ENCODE results near the gene PRDM16. TPM values are rescaled to one million over a fixed set of nuclear protein-coding genes. Genes with fewer than 3 reads are reported as not detected.

Gene PRDM16
- total RNA-seq, 4 donors from 2014 or later, result 0.19 to 1.6 (median 0.36) TPM

DNA sequence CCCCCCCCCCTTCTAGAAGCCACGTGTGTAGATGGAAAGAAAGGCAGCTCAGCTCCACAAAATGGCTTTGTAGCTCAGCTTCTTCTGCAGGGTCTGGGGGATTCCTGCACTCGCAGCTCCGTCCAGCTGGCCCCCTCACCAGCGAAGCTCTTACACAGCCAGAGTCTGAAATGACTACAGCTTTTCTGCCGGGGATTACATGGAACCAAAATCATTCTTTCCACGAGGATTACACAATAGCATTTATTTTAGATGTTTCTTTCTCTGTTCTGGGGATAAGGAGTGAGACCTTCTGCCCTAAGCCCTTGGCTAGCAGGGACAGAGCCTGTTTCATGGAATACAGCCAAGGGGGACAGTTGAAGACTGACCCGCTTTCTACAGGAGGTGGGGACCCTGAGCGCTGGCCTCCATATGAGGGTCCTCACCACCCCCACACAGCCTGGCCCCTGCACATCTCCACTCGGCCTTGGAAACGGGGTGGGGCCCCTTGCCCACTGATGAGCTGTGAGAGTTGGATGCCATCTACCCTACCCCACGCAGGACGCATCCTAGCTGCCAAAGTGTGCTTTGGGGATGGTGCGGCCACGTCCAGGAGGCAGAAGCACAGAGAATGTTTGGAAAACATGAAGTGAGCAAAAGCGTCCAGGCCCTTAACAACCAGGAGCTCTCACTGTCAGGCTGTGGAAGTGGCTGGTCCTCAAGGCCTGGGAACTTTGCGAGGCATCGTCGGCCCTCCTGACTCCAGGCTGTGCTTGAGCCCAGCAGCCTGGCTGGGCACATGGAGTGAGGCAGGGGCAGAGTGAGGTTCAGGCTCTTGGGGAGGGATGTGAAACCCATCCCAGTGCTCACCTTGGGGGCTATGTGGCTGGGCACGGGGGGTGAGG is 33.2 kb upstream of the PRDM16 start:
- no peak overlapping the region for H3K27ac ChIP-seq
- TF ChIP-seq POLR2AphosphoS5 (IDR thresholded peaks at IDR 0.05) (no peak), POLR2A (IDR thresholded peaks at IDR 0.05) (no peak), EP300 (IDR thresholded peaks at IDR 0.05) (no peak)
- TF ChIP-seq, protein P1, sequence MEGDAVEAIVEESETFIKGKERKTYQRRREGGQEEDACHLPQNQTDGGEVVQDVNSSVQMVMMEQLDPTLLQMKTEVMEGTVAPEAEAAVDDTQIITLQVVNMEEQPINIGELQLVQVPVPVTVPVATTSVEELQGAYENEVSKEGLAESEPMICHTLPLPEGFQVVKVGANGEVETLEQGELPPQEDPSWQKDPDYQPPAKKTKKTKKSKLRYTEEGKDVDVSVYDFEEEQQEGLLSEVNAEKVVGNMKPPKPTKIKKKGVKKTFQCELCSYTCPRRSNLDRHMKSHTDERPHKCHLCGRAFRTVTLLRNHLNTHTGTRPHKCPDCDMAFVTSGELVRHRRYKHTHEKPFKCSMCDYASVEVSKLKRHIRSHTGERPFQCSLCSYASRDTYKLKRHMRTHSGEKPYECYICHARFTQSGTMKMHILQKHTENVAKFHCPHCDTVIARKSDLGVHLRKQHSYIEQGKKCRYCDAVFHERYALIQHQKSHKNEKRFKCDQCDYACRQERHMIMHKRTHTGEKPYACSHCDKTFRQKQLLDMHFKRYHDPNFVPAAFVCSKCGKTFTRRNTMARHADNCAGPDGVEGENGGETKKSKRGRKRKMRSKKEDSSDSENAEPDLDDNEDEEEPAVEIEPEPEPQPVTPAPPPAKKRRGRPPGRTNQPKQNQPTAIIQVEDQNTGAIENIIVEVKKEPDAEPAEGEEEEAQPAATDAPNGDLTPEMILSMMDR (IDR thresholded peaks at IDR 0.05), result no peak
- H3K9me3 ChIP-seq, result no peaks in the 10 kb centered on the region
- no peaks in the 10 kb centered on the region for H3K36me3 ChIP-seq
- H3K4me1 ChIP-seq, result no peaks in the 10 kb centered on the region
- no peak overlapping the region for H3K4me3 ChIP-seq
- DNase-seq (ENCODE audit: low spot score in 2 of 2), result peak in 1 of 2 donors; percentile 66
- 68% methylated on average over 9 of the region's 19 CpGs for WGBS
- peaks cover 84% of the 10 kb centered on the region for H3K27me3 ChIP-seq

DNA sequence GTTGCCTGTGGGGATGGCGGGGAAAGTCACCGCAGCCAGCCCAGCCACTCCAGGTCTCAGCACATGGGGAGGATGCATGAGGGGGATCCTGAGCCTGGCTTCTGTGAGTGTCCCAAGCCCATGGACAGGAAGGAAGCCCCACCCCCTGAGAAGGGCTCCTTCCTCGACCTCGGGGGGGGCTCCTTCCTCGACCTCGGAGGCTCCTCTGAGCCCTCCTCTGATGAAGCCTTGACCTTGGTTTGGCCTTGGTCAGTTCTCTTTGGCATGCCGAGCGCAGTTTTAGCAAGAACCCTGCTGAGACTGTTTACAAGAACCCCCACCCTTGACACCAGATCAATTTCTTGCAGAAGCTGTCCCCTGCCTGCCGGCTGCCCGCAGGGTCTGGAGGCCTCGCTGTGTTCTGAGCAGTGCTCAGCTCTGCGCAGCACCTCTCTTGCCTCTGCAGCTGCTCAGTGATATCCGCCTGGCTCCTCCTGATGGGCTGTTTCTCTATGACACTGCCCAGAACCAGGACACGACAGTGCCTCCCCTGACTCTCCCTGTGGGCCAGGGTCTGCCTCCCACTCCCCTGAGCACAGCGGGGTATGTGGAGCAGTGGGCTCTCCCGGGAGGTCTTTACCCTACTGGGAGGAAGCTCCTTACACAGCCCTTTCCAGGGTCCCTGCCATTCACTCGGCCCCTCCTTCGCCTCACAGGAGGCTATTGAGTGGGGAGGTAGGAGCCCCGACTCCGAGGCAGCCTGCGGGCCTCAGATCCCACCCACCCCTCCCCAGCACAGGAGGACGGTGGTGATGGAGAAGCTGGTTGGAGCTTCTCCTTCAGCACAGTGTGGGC is 32.3 kb upstream of the PRDM16 start:
- no peaks in the 10 kb centered on the region for H3K4me1 ChIP-seq
- H3K36me3 ChIP-seq, result no peaks in the 10 kb centered on the region
- no peak for TF ChIP-seq POLR2A (IDR thresholded peaks at IDR 0.05)
- TF ChIP-seq EP300 (IDR thresholded peaks at IDR 0.05), result no peak
- TF ChIP-seq, protein P1 (IDR thresholded peaks at IDR 0.05), result no peak
- no peak overlapping the region for H3K4me3 ChIP-seq
- H3K27me3 ChIP-seq, result peaks cover 78% of the 10 kb centered on the region
- peak in 1 of 2 donors; percentile 58 for DNase-seq (ENCODE audit: low spot score in 2 of 2)
- no peak overlapping the region for H3K27ac ChIP-seq
- H3K9me3 ChIP-seq, result no peaks in the 10 kb centered on the region
- 49% methylated on average over 14 of the region's 22 CpGs for WGBS

DNA sequence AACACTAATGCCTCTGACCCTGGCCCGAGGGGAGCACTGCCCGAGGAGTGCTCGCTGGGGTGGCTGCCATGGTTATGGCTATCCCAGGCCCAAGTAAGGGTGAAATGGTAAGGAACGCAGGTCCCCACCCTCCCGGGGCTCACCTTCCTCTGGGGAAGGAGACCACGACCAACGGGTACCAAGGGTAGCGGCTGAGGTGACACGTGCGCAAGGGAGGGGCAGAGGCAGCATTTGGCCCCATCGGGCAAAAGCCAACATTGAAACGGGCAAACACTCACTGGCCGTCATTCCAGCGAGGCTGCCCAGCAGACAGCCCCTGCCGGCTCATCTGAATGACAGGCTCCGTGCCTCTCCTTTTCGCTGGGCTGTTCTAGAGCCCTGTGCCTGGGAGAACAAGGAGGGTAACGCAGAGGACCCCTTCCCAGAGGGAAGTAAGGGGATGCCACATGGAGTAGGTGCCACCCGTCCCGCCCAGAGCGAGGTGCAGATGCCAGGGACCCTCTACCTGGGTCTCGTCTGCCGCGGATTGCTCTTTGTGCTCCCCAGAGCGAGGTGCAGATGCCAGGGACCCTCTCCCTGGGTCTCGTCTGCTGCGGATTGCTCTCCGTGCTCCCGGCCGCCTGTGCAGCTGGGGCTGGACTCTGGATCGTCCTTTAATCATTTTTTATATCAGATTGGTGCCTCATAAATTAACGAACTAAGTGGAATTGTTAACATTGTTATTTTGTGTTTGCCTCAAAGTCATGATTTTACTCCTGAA is 31.5 kb upstream of the PRDM16 start:
- H3K27me3 ChIP-seq, result peaks cover 75% of the 10 kb centered on the region
- WGBS, result 87% methylated on average over 27 of the region's 32 CpGs
- H3K9me3 ChIP-seq, result no peaks in the 10 kb centered on the region
- peak in 1 of 2 donors; percentile 70 for DNase-seq (ENCODE audit: low spot score in 2 of 2)
- no peaks in the 10 kb centered on the region for H3K4me1 ChIP-seq
- no peak overlapping the region for H3K4me3 ChIP-seq
- no peak for TF ChIP-seq POLR2AphosphoS5 (IDR thresholded peaks at IDR 0.05)
- TF ChIP-seq EP300 (IDR thresholded peaks at IDR 0.05), result no peak
- TF ChIP-seq, protein P1 (IDR thresholded peaks at IDR 0.05), result no peak
- no peak for TF ChIP-seq POLR2A (IDR thresholded peaks at IDR 0.05)
- no peak overlapping the region for H3K27ac ChIP-seq
- no peaks in the 10 kb centered on the region for H3K36me3 ChIP-seq

DNA sequence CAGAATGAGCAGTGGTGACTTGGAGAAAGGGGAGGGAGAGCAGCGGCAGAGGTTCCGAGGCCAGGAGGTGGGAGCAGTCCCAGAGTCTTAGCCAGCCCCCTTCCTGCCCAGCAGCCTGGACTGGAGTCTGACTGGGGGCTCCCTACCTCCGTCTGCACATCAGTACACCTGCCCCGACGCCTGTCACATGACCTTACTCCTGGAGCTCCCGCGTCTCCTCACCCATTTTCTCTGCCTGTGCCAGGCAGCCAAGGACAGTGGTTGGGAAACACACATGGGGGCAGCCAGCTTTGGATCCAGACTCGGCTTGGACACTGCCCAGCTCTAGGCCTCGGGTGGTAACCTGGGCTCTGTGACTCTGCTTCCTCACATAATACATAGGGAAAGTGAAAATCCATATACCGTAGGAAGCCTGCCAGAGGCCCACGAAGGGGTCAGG is 30.9 kb upstream of the PRDM16 start:
- Histone ChIP-seq H3K4me3 (no peak overlapping the region), H3K4me1 (no peaks in the 10 kb centered on the region), H3K27me3 (peaks cover 74% of the 10 kb centered on the region), H3K27ac (no peak overlapping the region), H3K36me3 (no peaks in the 10 kb centered on the region), H3K9me3 (no peaks in the 10 kb centered on the region)
- 81% methylated on average over 11 of the region's 11 CpGs for WGBS
- DNase-seq (ENCODE audit: low spot score in 2 of 2), result peak in 1 of 2 donors; percentile 71
- no peak for TF ChIP-seq POLR2A (IDR thresholded peaks at IDR 0.05)
- TF ChIP-seq, protein P1 (IDR thresholded peaks at IDR 0.05), result no peak
- no peak for TF ChIP-seq EP300 (IDR thresholded peaks at IDR 0.05)
- no peak for TF ChIP-seq POLR2AphosphoS5 (IDR thresholded peaks at IDR 0.05)
